Measurements from ENCODE around the gene VAV2.

GRCh38 chr9:133725886-133726285 is 266.2 kb downstream of the VAV2 start:
- no peak for TF ChIP-seq ZNF565 (CRISPR knock-in tag; conservative IDR thresholded peaks at IDR 0.05; ENCODE audit: low read depth)
- no peak for TF ChIP-seq ZNF8 (CRISPR knock-in tag; IDR thresholded peaks at IDR 0.05)
- no peak for TF ChIP-seq TCF4 (CRISPR knock-in tag; IDR thresholded peaks at IDR 0.05; ENCODE audit: borderline replicate concordance)
- TF ChIP-seq CREB5 (CRISPR knock-in tag; IDR thresholded peaks at IDR 0.05; ENCODE audit: low read depth), result no peak
- no peak for TF ChIP-seq PATZ1 (CRISPR knock-in tag; IDR thresholded peaks at IDR 0.05; ENCODE audit: borderline replicate concordance)
- no peak for TF ChIP-seq OSR1 (CRISPR knock-in tag; IDR thresholded peaks at IDR 0.05)
- TF ChIP-seq RARB (CRISPR knock-in tag; IDR thresholded peaks at IDR 0.05), result no peak
- no peak for TF ChIP-seq POU6F1 (CRISPR knock-in tag; IDR thresholded peaks at IDR 0.05; ENCODE audit: borderline replicate concordance, low read depth)
- no peak for TF ChIP-seq GLIS3 (CRISPR knock-in tag; IDR thresholded peaks at IDR 0.05)
- TF ChIP-seq SNAI2 (CRISPR knock-in tag; IDR thresholded peaks at IDR 0.05), result no peak
- no peak for TF ChIP-seq TOX (CRISPR knock-in tag; IDR thresholded peaks at IDR 0.05; ENCODE audit: borderline replicate concordance)
- no peak for TF ChIP-seq ISL1 (CRISPR knock-in tag; IDR thresholded peaks at IDR 0.05)
- TF ChIP-seq PPARA (CRISPR knock-in tag; IDR thresholded peaks at IDR 0.05; ENCODE audit: borderline replicate concordance), result no peak
